ENCODE data around the gene AGMAT. TPM values are rescaled to one million over a fixed set of nuclear protein-coding genes. Genes with fewer than 3 reads are reported as not detected.
"Not testable (repeated sequence)": the region's sequence is repeated elsewhere in the genome, so short reads cannot be mapped to it uniquely, and the experiment has no call there.

Gene AGMAT
- total and polyA plus RNA-seq, 2 experiments from 2014 or later: 0.75 to 2.2 TPM

DNA sequence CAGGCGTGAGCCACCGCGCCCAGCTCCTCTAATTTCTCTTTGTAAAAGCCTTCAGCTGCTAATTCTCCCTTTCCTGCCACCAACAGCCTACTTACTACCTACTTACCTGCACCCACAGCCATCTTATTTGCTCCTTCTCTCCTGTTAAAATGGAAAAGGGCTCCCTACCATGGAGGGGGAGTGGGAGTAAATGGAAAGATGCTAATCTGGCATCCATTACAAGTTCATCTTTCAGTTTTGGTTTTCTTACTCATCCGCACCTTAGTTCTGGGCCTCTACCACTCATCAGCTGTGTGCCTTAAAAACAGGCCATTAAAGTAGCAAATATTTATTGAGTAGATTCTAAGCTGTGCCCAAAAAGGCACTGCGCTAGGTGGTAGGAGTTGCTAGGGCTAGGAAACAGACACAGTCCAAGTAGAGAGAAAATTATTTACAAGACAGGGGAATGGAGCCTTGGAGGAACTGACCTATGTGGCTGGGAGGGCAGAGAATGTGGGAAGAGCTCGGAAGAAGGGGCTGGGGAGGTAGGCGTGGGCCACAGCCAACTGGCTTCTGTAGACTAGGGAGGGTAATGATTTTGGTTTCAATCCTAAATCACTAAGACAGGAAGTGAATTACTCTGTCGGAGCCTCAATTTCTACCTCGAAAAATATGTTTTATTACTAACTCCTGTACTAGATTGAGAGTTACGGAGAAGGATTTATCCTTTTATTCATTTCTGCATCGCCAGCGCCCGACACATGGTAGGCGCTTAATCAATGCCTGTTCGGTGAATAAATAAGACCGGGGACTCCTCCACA, 31.7 kb upstream of the AGMAT start:
- Histone ChIP-seq H3K4me3 (peak overlapping the region; percentile 81), H3K9ac (peak overlapping the region; percentile 77), H3K27me3 (replicated peaks; ENCODE audit: insufficient read depth) (no peaks in the 10 kb centered on the region), H3K4me2 (ENCODE audit: unreplicated experiment) (peak overlapping the region; percentile 86), H3K27ac (peak overlapping the region; percentile 81), H3K9me2 (ENCODE audit: insufficient read depth) (no peaks in the 10 kb centered on the region), H3K4me1 (ENCODE audit: insufficient read depth) (peaks cover 34% of the 10 kb centered on the region), H3F3A (ENCODE audit: insufficient read depth) (peaks cover 54% of the 10 kb centered on the region), H3K36me3 (ENCODE audit: low read depth) (no peaks in the 10 kb centered on the region), H4K20me1 (ENCODE audit: insufficient read depth) (no peaks in the 10 kb centered on the region), H3K9me3 (ENCODE audit: low read depth) (no peaks in the 10 kb centered on the region), H2AFZ (peak overlapping the region; percentile 98), H3K79me2 (ENCODE audit: insufficient read depth) (peaks cover 41% of the 10 kb centered on the region)
- TF ChIP-seq EZH2phosphoT487 (IDR thresholded peaks at IDR 0.05; ENCODE audit: insufficient read depth, low read depth) (no peak), EZH2 (IDR thresholded peaks at IDR 0.05; ENCODE audit: insufficient read depth, poor library complexity, severe bottlenecking) (no peak)
- in situ Hi-C loops (cut with MboI): no loop called here
- 25 to 27% methylated on average over 16 of the region's 16 CpGs for WGBS, 2 experiments (ENCODE audit: low coverage in 1 of 2, low lambda C conversion rate in 2 of 2, missing lambda C conversion rate in 2 of 2)
- DNase-seq: peak; percentile 53

DNA sequence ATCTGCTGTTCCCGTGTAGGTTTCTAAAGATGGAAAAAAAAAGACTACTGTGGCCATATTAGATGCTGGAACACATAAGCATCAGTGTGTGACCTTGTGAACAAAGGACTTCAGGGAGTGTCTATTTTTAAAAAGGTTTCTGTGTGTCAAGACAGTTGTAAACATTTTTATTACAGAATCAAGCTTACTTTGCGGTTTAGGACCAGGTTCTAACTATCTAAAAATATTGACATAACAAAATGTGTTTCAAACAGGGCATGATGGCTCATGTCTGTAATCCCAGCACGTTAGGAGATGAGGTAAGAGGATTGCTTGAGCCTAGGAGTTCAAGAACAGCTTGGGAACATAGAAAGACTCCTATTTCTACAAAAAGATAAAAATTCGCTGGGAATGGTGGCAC, 25.3 kb upstream of the AGMAT start:
- no peak overlapping the region for H3K4me2 ChIP-seq (ENCODE audit: unreplicated experiment)
- H3K36me3 ChIP-seq (ENCODE audit: low read depth): no peaks in the 10 kb centered on the region
- in situ Hi-C loops (cut with MboI): no loop called here
- DNase-seq: no peak
- no peak overlapping the region for H3K4me3 ChIP-seq
- no peaks in the 10 kb centered on the region for H4K20me1 ChIP-seq (ENCODE audit: insufficient read depth)
- no peaks in the 10 kb centered on the region for H3K27me3 ChIP-seq (replicated peaks; ENCODE audit: insufficient read depth)
- H3K9ac ChIP-seq: no peak overlapping the region
- peak overlapping the region; percentile 64 for H2AFZ ChIP-seq
- WGBS, 2 experiments (ENCODE audit: low coverage in 1 of 2, low lambda C conversion rate in 2 of 2, missing lambda C conversion rate in 2 of 2): 73% methylated on average over 4 of the region's 4 CpGs
- TF ChIP-seq EZH2phosphoT487 (IDR thresholded peaks at IDR 0.05; ENCODE audit: insufficient read depth, low read depth) (no peak), EZH2 (IDR thresholded peaks at IDR 0.05; ENCODE audit: insufficient read depth, poor library complexity, severe bottlenecking) (no peak)
- H3K4me1 ChIP-seq (ENCODE audit: insufficient read depth): no peaks in the 10 kb centered on the region
- no peaks in the 10 kb centered on the region for H3K9me2 ChIP-seq (ENCODE audit: insufficient read depth)
- H3F3A ChIP-seq (ENCODE audit: insufficient read depth): no peaks in the 10 kb centered on the region
- no peak overlapping the region for H3K27ac ChIP-seq
- H3K9me3 ChIP-seq (ENCODE audit: low read depth): no peaks in the 10 kb centered on the region
- H3K79me2 ChIP-seq (ENCODE audit: insufficient read depth): no peaks in the 10 kb centered on the region

DNA sequence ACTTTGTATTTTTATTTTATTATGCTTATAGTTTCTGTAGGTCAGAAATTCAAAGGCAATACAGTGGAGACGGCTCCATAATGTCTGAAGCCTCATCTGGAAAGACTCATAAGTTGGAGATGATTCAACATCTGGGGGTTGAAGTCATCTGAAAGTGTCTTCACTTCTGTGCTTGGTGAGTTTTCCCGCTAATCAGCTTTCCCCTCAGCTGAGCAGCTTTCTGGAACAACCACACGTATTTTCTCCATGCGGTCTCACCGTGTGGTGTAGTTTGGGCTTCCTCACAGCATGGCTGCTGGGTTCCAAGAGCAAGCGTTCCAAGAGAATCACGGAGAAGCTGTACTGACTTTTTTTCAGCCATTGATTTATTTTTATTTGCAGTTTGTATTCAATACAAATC, 24.8 kb upstream of the AGMAT start:
- H3K4me1 ChIP-seq (ENCODE audit: insufficient read depth): no peaks in the 10 kb centered on the region
- H3K27me3 ChIP-seq (replicated peaks; ENCODE audit: insufficient read depth): no peaks in the 10 kb centered on the region
- peak overlapping the region; percentile 64 for H2AFZ ChIP-seq
- no peaks in the 10 kb centered on the region for H3F3A ChIP-seq (ENCODE audit: insufficient read depth)
- H3K9ac ChIP-seq: no peak overlapping the region
- H3K9me3 ChIP-seq (ENCODE audit: low read depth): no peaks in the 10 kb centered on the region
- H3K36me3 ChIP-seq (ENCODE audit: low read depth): no peaks in the 10 kb centered on the region
- no peak overlapping the region for H3K4me3 ChIP-seq
- peak; percentile 75 for DNase-seq
- no peaks in the 10 kb centered on the region for H3K9me2 ChIP-seq (ENCODE audit: insufficient read depth)
- H3K27ac ChIP-seq: peak overlapping the region; percentile 47
- no peaks in the 10 kb centered on the region for H4K20me1 ChIP-seq (ENCODE audit: insufficient read depth)
- no peaks in the 10 kb centered on the region for H3K79me2 ChIP-seq (ENCODE audit: insufficient read depth)
- WGBS, 2 experiments (ENCODE audit: low coverage in 1 of 2, low lambda C conversion rate in 2 of 2, missing lambda C conversion rate in 2 of 2): 24 to 26% methylated on average over 7 of the region's 7 CpGs
- H3K4me2 ChIP-seq (ENCODE audit: unreplicated experiment): no peak overlapping the region
- in situ Hi-C loops (cut with MboI): no loop called here
- TF ChIP-seq EZH2 (IDR thresholded peaks at IDR 0.05; ENCODE audit: insufficient read depth, poor library complexity, severe bottlenecking) (no peak), EZH2phosphoT487 (IDR thresholded peaks at IDR 0.05; ENCODE audit: insufficient read depth, low read depth) (no peak)

DNA sequence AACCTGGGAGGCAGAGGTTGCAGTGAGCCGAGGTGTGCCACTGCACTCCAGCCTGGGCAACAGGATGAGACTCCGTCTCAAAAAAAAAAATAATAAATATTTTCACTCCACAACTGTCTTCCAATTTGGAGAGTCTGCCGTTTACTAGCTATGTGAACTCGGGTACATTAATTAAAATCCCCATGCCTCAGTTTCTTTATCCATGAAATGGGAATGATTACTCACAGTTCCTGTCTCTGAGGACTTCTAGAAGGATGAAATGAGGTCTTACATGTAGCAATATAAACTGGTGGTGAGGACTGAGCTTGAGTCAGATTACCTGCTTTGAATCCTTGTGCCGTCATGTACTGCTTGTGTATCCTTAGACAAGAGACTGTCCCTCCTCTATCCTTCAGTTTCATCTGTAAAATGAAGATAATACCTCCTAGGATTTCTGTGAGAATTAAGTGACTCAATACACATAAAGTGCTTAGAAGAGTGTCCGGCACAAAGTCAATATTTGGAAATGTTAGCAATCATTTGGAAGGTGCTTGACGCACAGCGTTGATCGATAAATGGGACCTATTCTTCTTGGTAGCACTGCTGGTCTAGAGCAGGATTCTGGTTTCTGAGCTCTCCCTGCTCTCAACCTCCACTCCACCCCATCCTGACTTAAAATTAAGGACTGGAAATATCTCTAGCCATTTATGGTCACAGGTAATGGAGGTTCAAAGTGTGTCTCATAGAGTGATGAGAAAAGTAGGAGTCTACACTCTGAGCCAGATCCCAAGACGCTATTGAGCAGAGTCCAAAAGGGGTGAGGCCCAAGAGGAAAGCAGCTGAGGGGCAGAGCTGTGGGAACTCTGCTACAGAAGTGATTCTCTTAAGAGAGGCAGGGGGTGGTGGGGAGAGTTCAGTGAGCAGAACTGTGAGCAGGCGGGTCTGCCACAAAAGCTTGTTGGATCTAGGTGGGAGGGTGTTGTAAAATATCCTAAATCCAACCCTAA, 20.8 kb upstream of the AGMAT start:
- Histone ChIP-seq H2AFZ (no peak overlapping the region), H3K27ac (no peak overlapping the region), H3K4me2 (ENCODE audit: unreplicated experiment) (no peak overlapping the region), H3K79me2 (ENCODE audit: insufficient read depth) (peaks cover 6% of the 10 kb centered on the region; the same call in 1 of the 2 replicates), H3F3A (ENCODE audit: insufficient read depth) (0 out of 2 replicates have a peak, but pooled peaks cover 4% of the 10 kb centered on the region), H3K9me2 (ENCODE audit: insufficient read depth) (no peaks in the 10 kb centered on the region), H3K9me3 (ENCODE audit: low read depth) (no peaks in the 10 kb centered on the region), H3K36me3 (ENCODE audit: low read depth) (no peaks in the 10 kb centered on the region), H3K27me3 (replicated peaks; ENCODE audit: insufficient read depth) (no peaks in the 10 kb centered on the region), H3K4me1 (ENCODE audit: insufficient read depth) (peaks cover 4% of the 10 kb centered on the region; the same call in 1 of the 2 replicates), H3K9ac (no peak overlapping the region), H3K4me3 (no peak overlapping the region), H4K20me1 (ENCODE audit: insufficient read depth) (no peaks in the 10 kb centered on the region)
- in situ Hi-C loops (cut with MboI): no loop called here
- TF ChIP-seq EZH2 (IDR thresholded peaks at IDR 0.05; ENCODE audit: insufficient read depth, poor library complexity, severe bottlenecking) (no peak), EZH2phosphoT487 (IDR thresholded peaks at IDR 0.05; ENCODE audit: insufficient read depth, low read depth) (no peak)
- DNase-seq: no peak
- WGBS, 2 experiments (ENCODE audit: low coverage in 1 of 2, low lambda C conversion rate in 2 of 2, missing lambda C conversion rate in 2 of 2): 86 to 89% methylated on average over 11 of the region's 11 CpGs

DNA sequence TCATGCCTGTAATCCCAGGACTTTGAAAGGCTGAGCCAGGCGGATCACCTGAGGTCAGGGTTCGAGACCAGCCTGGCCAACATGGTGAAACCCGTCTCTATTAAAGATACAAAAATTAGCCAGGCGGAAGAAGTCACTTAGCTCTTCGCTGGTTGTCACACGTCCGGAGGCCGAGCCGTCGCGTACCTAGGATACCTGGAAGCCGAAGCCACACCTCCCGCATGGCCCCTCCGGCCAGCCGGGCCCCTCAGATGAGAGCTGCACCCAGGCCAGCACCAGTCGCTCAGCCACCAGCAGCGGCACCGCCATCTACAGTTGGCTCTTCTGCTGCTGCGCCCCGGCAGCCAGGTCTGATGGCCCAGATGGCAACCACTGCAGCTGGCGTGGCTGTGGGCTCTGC, 19.5 kb upstream of the AGMAT start:
- H3K9me3 ChIP-seq (ENCODE audit: low read depth); DNase-seq; H2AFZ ChIP-seq; H3K79me2 ChIP-seq (ENCODE audit: insufficient read depth); H3K27ac ChIP-seq; in situ Hi-C loops (cut with MboI); H3K4me3 ChIP-seq; H4K20me1 ChIP-seq (ENCODE audit: insufficient read depth); H3F3A ChIP-seq (ENCODE audit: insufficient read depth); H3K27me3 ChIP-seq (replicated peaks; ENCODE audit: insufficient read depth); H3K9me2 ChIP-seq (ENCODE audit: insufficient read depth); H3K36me3 ChIP-seq (ENCODE audit: low read depth); H3K4me1 ChIP-seq (ENCODE audit: insufficient read depth); H3K9ac ChIP-seq; H3K4me2 ChIP-seq (ENCODE audit: unreplicated experiment): not testable (repeated sequence)
- WGBS, 2 experiments (ENCODE audit: low coverage in 1 of 2, low lambda C conversion rate in 2 of 2, missing lambda C conversion rate in 2 of 2): 97% methylated on average over 16 to 21 of the region's 21 CpGs

DNA sequence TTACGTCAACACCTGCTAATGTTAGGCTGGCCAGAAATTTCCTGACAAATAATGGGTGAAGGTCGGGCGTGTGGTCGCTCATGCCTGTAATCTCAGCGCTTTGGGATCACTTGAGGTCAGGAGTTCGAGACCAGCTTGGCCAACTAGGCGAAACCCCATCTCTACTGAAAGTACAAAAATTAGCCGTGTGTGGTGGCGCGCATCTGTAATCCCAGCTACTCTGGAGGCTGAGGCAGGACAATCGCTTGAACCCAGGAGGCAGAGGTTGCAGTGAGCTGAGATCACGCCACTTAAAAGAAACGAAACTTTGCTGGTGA, 19.1 kb upstream of the AGMAT start:
- H4K20me1 ChIP-seq (ENCODE audit: insufficient read depth); H3K9me3 ChIP-seq (ENCODE audit: low read depth); H3K27me3 ChIP-seq (replicated peaks; ENCODE audit: insufficient read depth); H3K9me2 ChIP-seq (ENCODE audit: insufficient read depth); H3F3A ChIP-seq (ENCODE audit: insufficient read depth); H3K36me3 ChIP-seq (ENCODE audit: low read depth); DNase-seq; H3K79me2 ChIP-seq (ENCODE audit: insufficient read depth); in situ Hi-C loops (cut with MboI); H3K4me1 ChIP-seq (ENCODE audit: insufficient read depth): not testable (repeated sequence)
- H2AFZ ChIP-seq: peak overlapping the region; percentile 98
- H3K27ac ChIP-seq: peak overlapping the region; percentile 95
- H3K4me3 ChIP-seq: peak overlapping the region; percentile 98
- H3K9ac ChIP-seq: peak overlapping the region; percentile 94
- 56 to 58% methylated on average over 13 of the region's 13 CpGs for WGBS, 2 experiments (ENCODE audit: low coverage in 1 of 2, low lambda C conversion rate in 2 of 2, missing lambda C conversion rate in 2 of 2)
- peak overlapping the region; percentile 75 for H3K4me2 ChIP-seq (ENCODE audit: unreplicated experiment)
